LNCaP clone FGC (cell line): Measurements from ENCODE around the gene AOX1.

Experiments used
- DNase-seq: peaks from one replicate; pipeline ENCODE4 v3.0.0-alpha.2; 2011; ENCODE audit warnings: low read depth
- H3K4me3 ChIP-seq: 2 replicates; pipeline ENCODE4 v1.5.1; 2011; ENCODE audit warnings: mild to moderate bottlenecking, low read depth, low read length, control low read depth
- TF ChIP-seq, protein P1 (sequence below): IDR thresholded peaks from 2 replicates; pipeline ENCODE4 v1.5.1; 2012; ENCODE audit warnings: mild to moderate bottlenecking; ENCODE audit not compliant: control insufficient read depth, insufficient read depth; ENCODE audit errors: extremely low read depth

Gene AOX1

DNA sequence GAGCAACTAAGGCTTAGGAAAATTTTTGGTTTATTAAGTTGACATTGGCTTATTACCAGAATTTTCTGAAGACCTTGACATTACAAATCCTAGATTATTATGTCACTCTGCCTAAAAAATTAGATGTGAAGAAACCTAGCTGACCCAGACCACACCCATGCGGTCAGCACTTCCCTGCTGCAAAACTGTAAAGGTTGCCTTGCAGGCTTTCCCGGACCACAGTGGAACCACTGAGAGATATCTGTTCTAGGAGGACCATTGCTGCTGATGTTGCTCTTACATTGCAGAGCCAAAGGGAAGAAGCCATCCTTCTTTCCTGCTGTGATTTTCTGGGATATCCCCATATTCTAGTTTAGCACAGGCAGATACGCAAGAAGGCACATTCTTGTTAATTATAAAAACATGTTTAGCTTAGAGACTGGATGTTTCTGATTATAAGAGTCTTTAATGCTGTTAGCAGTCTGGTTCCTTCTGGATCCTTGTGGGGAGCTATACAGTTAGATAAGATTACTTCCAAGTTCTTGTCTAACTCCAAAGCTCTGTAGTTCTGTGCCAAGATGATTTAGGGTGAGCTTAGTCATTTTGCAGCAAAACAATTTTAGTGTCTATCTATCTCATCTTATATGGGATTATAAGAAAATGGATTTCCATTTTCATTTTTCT lies 70.2 kb downstream of the AOX1 start:
- TF ChIP-seq, protein P1, sequence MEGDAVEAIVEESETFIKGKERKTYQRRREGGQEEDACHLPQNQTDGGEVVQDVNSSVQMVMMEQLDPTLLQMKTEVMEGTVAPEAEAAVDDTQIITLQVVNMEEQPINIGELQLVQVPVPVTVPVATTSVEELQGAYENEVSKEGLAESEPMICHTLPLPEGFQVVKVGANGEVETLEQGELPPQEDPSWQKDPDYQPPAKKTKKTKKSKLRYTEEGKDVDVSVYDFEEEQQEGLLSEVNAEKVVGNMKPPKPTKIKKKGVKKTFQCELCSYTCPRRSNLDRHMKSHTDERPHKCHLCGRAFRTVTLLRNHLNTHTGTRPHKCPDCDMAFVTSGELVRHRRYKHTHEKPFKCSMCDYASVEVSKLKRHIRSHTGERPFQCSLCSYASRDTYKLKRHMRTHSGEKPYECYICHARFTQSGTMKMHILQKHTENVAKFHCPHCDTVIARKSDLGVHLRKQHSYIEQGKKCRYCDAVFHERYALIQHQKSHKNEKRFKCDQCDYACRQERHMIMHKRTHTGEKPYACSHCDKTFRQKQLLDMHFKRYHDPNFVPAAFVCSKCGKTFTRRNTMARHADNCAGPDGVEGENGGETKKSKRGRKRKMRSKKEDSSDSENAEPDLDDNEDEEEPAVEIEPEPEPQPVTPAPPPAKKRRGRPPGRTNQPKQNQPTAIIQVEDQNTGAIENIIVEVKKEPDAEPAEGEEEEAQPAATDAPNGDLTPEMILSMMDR, result no peak
- no peak overlapping the region for H3K4me3 ChIP-seq
- no peak for DNase-seq

GRCh38 chr2:200658278-200658864 lies 72.6 kb downstream of the AOX1 start:
- TF ChIP-seq, protein P1, result no peak
- no peak overlapping the region for H3K4me3 ChIP-seq
- DNase-seq, result no peak

- TF ChIP-seq, protein P1, result no peak
Measured at GRCh38 chr2:200659410-200659809, 73.6 kb downstream of the AOX1 start.

DNA sequence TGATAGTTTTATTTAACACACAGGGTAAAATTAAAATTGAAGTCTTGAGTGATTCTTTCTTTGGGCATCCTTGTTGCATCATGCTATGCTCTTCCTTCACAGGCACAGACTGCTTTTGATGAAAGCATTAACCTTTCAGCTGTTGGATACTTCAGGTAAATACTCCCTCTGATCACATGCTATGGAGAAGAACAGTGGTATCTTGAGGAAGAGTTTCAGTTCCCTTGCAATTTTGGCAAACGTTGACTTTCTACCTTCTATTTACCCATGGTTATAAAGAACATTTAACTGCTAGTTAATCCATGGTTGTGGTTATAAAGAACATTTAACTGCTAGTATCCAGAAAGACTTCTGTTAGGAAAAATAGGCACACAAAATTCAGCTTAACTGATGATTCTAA lies 75.7 kb downstream of the AOX1 start:
- DNase-seq, result no peak
- TF ChIP-seq, protein P1, result no peak
- H3K4me3 ChIP-seq, result no peak overlapping the region

More at GRCh38 chr2:200659410-200659809, 73.6 kb downstream of the AOX1 start:
- no peak overlapping the region for H3K4me3 ChIP-seq
- DNase-seq, result no peak

- TF ChIP-seq, protein P1, result no peak
- H3K4me3 ChIP-seq, result no peak overlapping the region
- DNase-seq, result no peak
Measured at GRCh38 chr2:200662727-200663126, 76.9 kb downstream of the AOX1 start.

GRCh38 chr2:200664770-200665494 lies 79.1 kb downstream of the AOX1 start:
- H3K4me3 ChIP-seq, result no peak overlapping the region
- no peak for DNase-seq
- TF ChIP-seq, protein P1, result no peak
